Measurements from ENCODE around the gene ARHGAP12.

The ARHGAP12 gene

DNA sequence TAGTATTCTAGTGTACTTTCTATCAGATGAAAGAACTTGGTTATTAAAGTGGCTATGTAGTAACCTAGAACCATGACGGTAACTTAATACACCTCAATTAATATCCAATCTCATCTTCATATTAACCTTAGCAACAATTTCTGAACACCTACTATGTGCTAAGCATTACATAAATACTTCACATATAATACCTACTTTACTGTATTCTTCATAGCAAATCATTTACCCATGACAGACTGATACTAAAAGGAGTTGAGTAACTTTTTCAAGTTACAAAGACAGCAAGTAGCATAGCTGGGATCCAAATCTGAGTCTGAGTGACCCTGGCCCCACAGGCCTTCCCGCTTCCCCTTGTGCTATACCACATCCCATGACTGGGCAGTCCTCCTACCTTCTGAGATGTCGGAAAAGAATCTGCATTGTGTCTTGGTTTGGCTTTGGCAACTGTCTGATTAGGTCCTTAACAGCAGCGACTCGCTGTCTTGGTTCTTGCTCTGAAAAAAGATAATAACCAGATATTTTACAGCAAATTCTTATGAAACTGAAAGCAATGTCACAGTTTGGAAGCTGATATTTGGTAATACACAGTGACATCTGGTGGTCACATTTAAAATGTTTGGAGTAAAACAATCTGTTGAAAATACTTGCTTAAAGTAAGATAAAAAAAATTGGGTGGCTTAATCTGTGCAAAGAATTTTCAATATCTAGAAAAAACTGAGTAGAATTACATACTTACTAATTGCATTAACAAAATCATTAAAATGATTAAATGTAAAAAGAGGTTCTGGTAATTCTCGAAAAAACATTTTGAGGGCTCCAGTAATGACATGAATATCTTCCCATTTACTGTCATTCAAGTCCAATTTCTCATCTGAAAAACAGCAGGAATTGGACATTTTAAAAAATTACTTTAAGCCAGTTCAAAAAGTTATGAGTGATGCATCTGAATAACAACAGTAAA, 120.1 kb downstream of the ARHGAP12 start:
- Histone ChIP-seq H3K27ac (ENCODE audit: low read length) (peak overlapping the region; percentile 48), H3K9me3 (ENCODE audit: control insufficient read depth in 1 of 2, low read length in 2 of 2) (no peaks in the 10 kb centered on the region), H3K36me3 (ENCODE audit: control insufficient read depth in 1 of 2, insufficient read depth in 2 of 2, low read length in 2 of 2) (peaks cover 0 to 6% of the 10 kb centered on the region in 2 donors), H3K4me3 (ENCODE audit: low read depth in 1 of 2, low read length in 2 of 2) (peak overlapping the region; percentile 34 to 60), H3K27me3 (ENCODE audit: low read depth, low read length) (no peaks in the 10 kb centered on the region), H3K4me1 (ENCODE audit: control insufficient read depth in 1 of 2, insufficient read depth in 2 of 2, low read length in 2 of 2) (no peaks in the 10 kb centered on the region)

DNA sequence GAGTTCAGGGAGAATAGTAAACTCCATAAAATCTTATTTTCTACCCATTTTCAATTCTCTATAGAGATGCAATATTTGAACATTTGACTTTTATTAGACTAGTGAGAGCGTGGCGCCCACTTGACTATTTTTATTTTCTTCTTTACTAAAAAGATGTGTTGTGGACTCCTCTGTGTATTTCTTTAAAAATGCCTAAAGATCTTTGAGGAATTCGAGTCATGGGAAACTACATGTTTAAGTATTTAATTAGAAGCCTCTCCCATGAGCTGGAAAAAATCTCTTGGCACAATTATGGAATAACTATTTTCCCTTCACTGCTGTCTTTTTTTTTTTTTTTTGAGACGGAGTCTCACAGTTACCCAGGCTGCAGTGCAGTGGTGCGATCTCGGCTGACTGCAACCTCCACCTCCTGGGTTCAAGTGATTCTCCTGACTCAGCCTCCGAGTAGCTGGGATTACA, 124.2 kb downstream of the ARHGAP12 start:
- Histone ChIP-seq H3K27me3 (ENCODE audit: low read depth, low read length) (no peaks in the 10 kb centered on the region), H3K36me3 (ENCODE audit: control insufficient read depth in 1 of 2, insufficient read depth in 2 of 2, low read length in 2 of 2) (peaks cover 0 to 5% of the 10 kb centered on the region in 2 donors), H3K9me3 (ENCODE audit: control insufficient read depth in 1 of 2, low read length in 2 of 2) (no peaks in the 10 kb centered on the region), H3K4me1 (ENCODE audit: control insufficient read depth in 1 of 2, insufficient read depth in 2 of 2, low read length in 2 of 2) (no peaks in the 10 kb centered on the region), H3K27ac (ENCODE audit: low read length) (no peak overlapping the region), H3K4me3 (ENCODE audit: low read depth in 1 of 2, low read length in 2 of 2) (no peak overlapping the region)

DNA sequence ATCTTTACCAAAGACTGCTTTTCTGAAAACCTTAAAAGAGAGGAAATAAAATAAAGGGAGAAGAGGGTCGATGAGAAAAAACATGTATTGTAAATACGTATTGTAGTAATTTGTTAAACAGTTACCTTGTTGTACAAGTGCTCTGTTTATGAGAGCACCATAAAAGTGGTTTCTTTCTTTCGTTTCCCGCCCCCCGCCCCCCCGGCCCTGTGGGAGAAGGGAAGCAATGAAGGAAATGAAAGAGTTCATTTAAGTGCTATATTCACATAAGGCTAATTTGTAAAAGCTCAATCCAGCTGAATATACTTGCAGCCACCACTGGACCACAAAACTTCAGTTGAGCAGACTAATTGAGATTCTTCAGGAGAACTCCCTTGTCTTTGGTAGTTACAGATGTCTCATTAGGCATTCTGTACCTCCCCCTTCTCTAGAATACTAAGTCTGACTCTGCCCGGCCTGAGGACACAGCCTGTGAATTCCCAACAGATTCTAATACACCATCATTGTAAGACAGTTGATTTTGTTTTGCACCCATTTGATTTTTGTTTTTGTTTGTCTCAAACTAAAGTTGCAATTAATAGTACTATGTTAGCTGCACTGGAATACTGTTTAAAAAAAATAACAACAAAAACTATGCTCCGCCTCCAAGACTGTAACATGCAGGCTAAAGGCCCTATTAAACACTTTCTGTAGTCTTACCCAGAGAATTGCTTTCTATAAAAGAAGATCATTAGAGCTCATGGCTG, 124.9 kb downstream of the ARHGAP12 start:
- no peak overlapping the region for H3K27ac ChIP-seq (ENCODE audit: low read length)
- H3K4me1 ChIP-seq (ENCODE audit: control insufficient read depth in 1 of 2, insufficient read depth in 2 of 2, low read length in 2 of 2), result no peaks in the 10 kb centered on the region
- no peaks in the 10 kb centered on the region for H3K27me3 ChIP-seq (ENCODE audit: low read depth, low read length)
- H3K4me3 ChIP-seq (ENCODE audit: low read depth in 1 of 2, low read length in 2 of 2), result no peak overlapping the region
- no peaks in the 10 kb centered on the region for H3K36me3 ChIP-seq (ENCODE audit: control insufficient read depth in 1 of 2, insufficient read depth in 2 of 2, low read length in 2 of 2)
- H3K9me3 ChIP-seq (ENCODE audit: control insufficient read depth in 1 of 2, low read length in 2 of 2), result no peaks in the 10 kb centered on the region

DNA sequence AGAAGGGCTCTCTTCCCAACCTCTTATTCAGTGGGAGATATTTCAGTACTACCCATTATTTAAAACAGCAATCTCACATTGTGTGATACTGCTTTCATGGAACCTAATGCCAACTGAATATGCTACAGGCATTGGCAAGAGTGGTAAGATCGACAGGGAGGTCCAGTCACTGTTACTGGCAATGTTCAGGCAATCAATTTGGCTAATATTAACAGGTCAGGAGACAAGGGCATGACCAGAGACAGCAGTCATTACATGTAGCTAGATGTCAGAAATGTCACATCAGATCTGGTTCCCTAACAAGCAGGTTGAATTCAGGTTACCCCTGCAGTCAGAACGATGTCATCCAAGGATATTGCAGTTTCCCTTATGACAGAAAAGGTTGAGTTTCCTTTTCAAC, 129.4 kb downstream of the ARHGAP12 start:
- Histone ChIP-seq H3K4me1 (ENCODE audit: control insufficient read depth in 1 of 2, insufficient read depth in 2 of 2, low read length in 2 of 2) (no peaks in the 10 kb centered on the region), H3K36me3 (ENCODE audit: control insufficient read depth in 1 of 2, insufficient read depth in 2 of 2, low read length in 2 of 2) (no peaks in the 10 kb centered on the region), H3K27ac (ENCODE audit: low read length) (no peak overlapping the region), H3K4me3 (ENCODE audit: low read depth in 1 of 2, low read length in 2 of 2) (no peak overlapping the region), H3K9me3 (ENCODE audit: control insufficient read depth in 1 of 2, low read length in 2 of 2) (no peaks in the 10 kb centered on the region), H3K27me3 (ENCODE audit: low read depth, low read length) (no peaks in the 10 kb centered on the region)

DNA sequence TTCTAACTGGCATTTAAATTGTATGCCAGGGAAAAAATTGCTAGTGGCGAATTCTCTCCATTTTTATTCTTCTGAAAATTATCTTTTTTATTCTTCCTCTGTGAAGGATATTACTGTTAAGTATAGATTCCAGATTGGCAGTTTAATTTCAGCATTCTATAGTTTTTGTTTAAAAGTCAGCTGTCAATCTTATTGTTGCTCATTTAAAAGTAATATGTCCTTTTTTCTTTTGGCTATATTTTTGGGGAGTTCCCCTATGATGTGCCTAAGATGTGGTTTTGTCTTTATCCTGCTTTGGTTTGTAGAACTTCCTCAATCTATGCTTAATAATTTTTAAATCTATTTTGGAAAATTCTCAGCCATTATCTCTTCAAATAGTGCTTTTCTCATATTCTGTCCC, 135.9 kb downstream of the ARHGAP12 start:
- Histone ChIP-seq H3K27ac (ENCODE audit: low read length) (no peak overlapping the region), H3K9me3 (ENCODE audit: control insufficient read depth in 1 of 2, low read length in 2 of 2) (no peaks in the 10 kb centered on the region)

DNA sequence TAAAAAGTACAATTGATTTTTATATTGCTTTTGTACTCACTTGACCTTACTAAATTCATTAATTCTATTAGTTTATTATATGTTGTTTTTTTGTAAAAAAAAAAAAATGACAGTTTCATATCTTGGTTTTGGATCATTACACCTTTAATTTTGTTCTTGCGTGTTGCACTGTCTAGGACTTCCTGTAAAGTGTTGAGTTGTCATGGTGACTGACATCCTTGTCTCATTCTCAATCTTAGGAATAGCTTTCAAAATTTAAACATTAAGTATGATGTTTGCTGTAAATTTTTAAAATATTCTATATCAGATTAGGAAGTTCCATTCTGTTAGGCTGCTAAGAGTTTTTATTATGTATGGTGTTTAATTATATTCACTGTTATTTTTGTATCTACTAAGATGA, 139.1 kb downstream of the ARHGAP12 start:
- Histone ChIP-seq H3K27me3 (ENCODE audit: low read depth, low read length) (no peaks in the 10 kb centered on the region), H3K4me1 (ENCODE audit: control insufficient read depth in 1 of 2, insufficient read depth in 2 of 2, low read length in 2 of 2) (no peaks in the 10 kb centered on the region), H3K36me3 (ENCODE audit: control insufficient read depth in 1 of 2, insufficient read depth in 2 of 2, low read length in 2 of 2) (no peaks in the 10 kb centered on the region), H3K9me3 (ENCODE audit: control insufficient read depth in 1 of 2, low read length in 2 of 2) (no peaks in the 10 kb centered on the region), H3K27ac (ENCODE audit: low read length) (no peak overlapping the region), H3K4me3 (ENCODE audit: low read depth in 1 of 2, low read length in 2 of 2) (no peak overlapping the region)

More for the DNA sequence above, 135.9 kb downstream of the ARHGAP12 start:
- Histone ChIP-seq H3K27me3 (ENCODE audit: low read depth, low read length) (no peaks in the 10 kb centered on the region), H3K4me1 (ENCODE audit: control insufficient read depth in 1 of 2, insufficient read depth in 2 of 2, low read length in 2 of 2) (no peaks in the 10 kb centered on the region), H3K36me3 (ENCODE audit: control insufficient read depth in 1 of 2, insufficient read depth in 2 of 2, low read length in 2 of 2) (no peaks in the 10 kb centered on the region), H3K4me3 (ENCODE audit: low read depth in 1 of 2, low read length in 2 of 2) (no peak overlapping the region)

DNA sequence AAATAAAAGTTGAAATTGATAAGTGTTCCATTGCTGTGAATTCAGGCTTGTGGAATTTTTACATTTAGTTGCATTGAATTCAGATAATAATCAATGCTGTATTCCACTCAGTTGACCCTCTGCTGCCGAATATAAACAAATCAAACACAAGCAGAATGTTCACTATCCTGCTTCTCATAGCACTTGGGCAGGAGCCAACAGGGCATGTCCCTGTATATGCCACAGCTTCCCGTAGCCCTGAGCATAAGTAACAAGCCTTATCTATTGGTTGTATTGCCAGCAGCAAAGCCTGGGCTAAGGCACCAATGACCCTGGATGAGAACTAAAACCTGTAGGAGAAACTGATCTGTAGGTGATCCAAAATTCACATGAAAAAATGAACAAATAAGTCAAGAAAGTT, 145.9 kb downstream of the ARHGAP12 start:
- Histone ChIP-seq H3K9me3 (ENCODE audit: control insufficient read depth in 1 of 2, low read length in 2 of 2) (no peaks in the 10 kb centered on the region), H3K4me3 (ENCODE audit: low read depth in 1 of 2, low read length in 2 of 2) (no peak overlapping the region), H3K27me3 (ENCODE audit: low read depth, low read length) (no peaks in the 10 kb centered on the region), H3K36me3 (ENCODE audit: control insufficient read depth in 1 of 2, insufficient read depth in 2 of 2, low read length in 2 of 2) (no peaks in the 10 kb centered on the region), H3K27ac (ENCODE audit: low read length) (no peak overlapping the region), H3K4me1 (ENCODE audit: control insufficient read depth in 1 of 2, insufficient read depth in 2 of 2, low read length in 2 of 2) (no peaks in the 10 kb centered on the region)

DNA sequence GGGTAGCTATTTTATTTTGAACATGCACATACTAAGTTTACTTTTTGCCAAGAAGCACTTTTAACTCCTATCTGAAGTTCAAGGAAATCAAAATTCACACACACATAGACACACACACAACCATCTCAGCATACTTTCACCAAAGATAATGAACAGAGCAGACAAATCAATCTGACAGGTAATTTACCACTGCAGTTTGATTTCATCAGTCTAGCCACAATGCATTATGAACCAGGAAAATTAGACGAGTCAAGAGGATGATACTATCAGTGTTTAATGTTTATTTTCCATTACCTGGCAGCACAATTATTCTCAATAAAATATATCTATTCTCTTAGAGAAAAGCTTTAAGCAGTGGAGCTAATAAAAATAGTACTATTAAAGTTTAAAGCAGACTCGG, 147.9 kb downstream of the ARHGAP12 start:
- no peaks in the 10 kb centered on the region for H3K4me1 ChIP-seq (ENCODE audit: control insufficient read depth in 1 of 2, insufficient read depth in 2 of 2, low read length in 2 of 2)
- no peak overlapping the region for H3K27ac ChIP-seq (ENCODE audit: low read length)
- no peaks in the 10 kb centered on the region for H3K36me3 ChIP-seq (ENCODE audit: control insufficient read depth in 1 of 2, insufficient read depth in 2 of 2, low read length in 2 of 2)
- no peaks in the 10 kb centered on the region for H3K9me3 ChIP-seq (ENCODE audit: control insufficient read depth in 1 of 2, low read length in 2 of 2)
- no peak overlapping the region for H3K4me3 ChIP-seq (ENCODE audit: low read depth in 1 of 2, low read length in 2 of 2)
- no peaks in the 10 kb centered on the region for H3K27me3 ChIP-seq (ENCODE audit: low read depth, low read length)

DNA sequence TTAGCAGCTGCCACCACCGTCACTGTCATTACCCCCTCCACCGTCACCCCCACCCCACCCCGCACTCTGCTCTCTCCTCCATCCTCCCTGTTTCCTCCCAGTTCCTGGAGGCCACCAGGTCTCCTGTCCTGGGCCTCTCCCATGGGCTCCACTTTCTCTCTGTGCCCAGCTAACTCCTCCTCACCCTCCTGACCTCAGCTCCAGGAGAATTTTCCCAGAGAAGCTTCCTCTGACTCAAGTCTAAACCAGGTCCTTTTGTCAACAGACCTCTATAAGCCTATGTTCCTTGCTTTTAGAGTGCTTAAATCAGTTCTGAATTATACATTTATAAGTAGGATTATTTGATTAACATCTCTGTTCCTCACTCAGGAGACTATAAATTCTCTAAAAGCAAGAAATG, 150.0 kb downstream of the ARHGAP12 start:
- H3K4me3 ChIP-seq (ENCODE audit: low read depth in 1 of 2, low read length in 2 of 2), result no peak overlapping the region
- H3K27ac ChIP-seq (ENCODE audit: low read length), result no peak overlapping the region
- no peaks in the 10 kb centered on the region for H3K36me3 ChIP-seq (ENCODE audit: control insufficient read depth in 1 of 2, insufficient read depth in 2 of 2, low read length in 2 of 2)
- H3K27me3 ChIP-seq (ENCODE audit: low read depth, low read length), result no peaks in the 10 kb centered on the region
- no peaks in the 10 kb centered on the region for H3K9me3 ChIP-seq (ENCODE audit: control insufficient read depth in 1 of 2, low read length in 2 of 2)
- H3K4me1 ChIP-seq (ENCODE audit: control insufficient read depth in 1 of 2, insufficient read depth in 2 of 2, low read length in 2 of 2), result no peaks in the 10 kb centered on the region

DNA sequence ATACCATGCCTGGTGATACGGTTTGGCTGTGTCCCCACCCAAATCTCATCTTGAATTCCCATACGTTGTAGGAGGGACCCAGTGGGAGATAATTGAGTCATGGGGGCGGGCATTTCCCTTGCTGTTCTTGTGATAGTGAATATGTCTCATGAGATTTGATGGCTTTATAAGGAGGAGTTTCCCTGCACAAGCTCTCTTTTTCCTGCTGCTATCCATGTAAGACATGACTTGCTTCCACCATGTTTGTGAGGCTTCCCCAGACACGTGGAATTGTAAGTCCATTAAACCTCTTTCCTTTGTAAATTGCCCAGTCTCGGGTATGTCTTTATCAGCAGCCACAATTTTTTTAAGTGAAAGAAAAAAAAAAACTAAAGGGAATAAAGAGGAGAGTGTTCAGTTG, 152.5 kb downstream of the ARHGAP12 start:
- Histone ChIP-seq H3K4me1 (ENCODE audit: control insufficient read depth in 1 of 2, insufficient read depth in 2 of 2, low read length in 2 of 2) (no peaks in the 10 kb centered on the region), H3K9me3 (ENCODE audit: control insufficient read depth in 1 of 2, low read length in 2 of 2) (no peaks in the 10 kb centered on the region), H3K36me3 (ENCODE audit: control insufficient read depth in 1 of 2, insufficient read depth in 2 of 2, low read length in 2 of 2) (no peaks in the 10 kb centered on the region), H3K27ac (ENCODE audit: low read length) (no peak overlapping the region), H3K4me3 (ENCODE audit: low read depth in 1 of 2, low read length in 2 of 2) (no peak overlapping the region), H3K27me3 (ENCODE audit: low read depth, low read length) (no peaks in the 10 kb centered on the region)

DNA sequence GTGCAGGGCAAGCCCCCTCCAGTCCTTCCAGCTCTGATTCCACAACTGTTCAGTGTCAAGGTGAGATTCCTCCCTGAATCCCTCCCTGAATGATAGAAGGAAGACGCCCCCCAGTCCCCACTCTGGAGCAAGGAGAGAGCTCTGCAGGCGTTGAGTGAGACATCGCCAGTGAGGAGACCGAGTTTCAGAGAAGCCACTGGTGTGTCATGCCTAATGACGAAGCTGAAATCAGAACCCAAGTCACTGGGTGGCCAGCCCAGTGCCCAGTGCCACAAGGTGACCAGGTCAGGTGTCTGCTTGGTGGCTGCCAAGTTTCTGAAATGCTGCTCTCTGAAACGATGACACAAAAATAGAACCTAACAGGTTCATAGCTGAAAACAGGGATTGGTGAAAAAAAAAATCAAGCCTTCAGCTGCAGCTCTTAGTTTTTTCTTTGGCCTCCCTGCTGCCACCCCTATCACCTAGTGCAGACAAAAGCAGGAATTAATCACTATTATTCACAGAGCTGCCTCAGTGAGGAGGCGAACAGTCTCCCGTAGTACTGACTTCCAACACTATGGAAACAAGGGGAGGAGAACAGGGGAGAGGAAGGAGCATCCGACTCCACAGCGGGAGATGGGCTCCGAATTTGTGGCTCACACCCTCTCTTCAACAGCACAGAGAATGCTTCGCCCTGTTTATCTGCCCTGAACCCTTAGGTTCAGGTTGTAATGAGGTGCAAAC, 153.5 kb downstream of the ARHGAP12 start:
- no peak overlapping the region for H3K4me3 ChIP-seq (ENCODE audit: low read depth in 1 of 2, low read length in 2 of 2)
- no peaks in the 10 kb centered on the region for H3K9me3 ChIP-seq (ENCODE audit: control insufficient read depth in 1 of 2, low read length in 2 of 2)
- H3K27me3 ChIP-seq (ENCODE audit: low read depth, low read length), result no peaks in the 10 kb centered on the region
- H3K27ac ChIP-seq (ENCODE audit: low read length), result no peak overlapping the region
- no peaks in the 10 kb centered on the region for H3K36me3 ChIP-seq (ENCODE audit: control insufficient read depth in 1 of 2, insufficient read depth in 2 of 2, low read length in 2 of 2)
- no peaks in the 10 kb centered on the region for H3K4me1 ChIP-seq (ENCODE audit: control insufficient read depth in 1 of 2, insufficient read depth in 2 of 2, low read length in 2 of 2)

Measured in muscle layer of duodenum (tissue), 2 donors.